Measurements from ENCODE around the gene ADAMTS19.

The ADAMTS19 gene

GRCh38 chr5:129459450-129459776 lies 685 bp upstream of the ADAMTS19 start:
- Histone ChIP-seq H3K4me2 (ENCODE audit: low read length) (peak overlapping the region; percentile 100), H3K27ac (ENCODE audit: low read depth, low read length) (no peak overlapping the region), H3K27me3 (ENCODE audit: insufficient read depth, low read length) (no peaks in the 10 kb centered on the region), H2AFZ (ENCODE audit: insufficient read depth, low read length, poor library complexity) (peak overlapping the region; percentile 76), H3K9ac (ENCODE audit: low read length) (no peak overlapping the region), H2BK12ac (ENCODE audit: low read length) (no peak overlapping the region), H3K4ac (ENCODE audit: low read depth, low read length) (no peak overlapping the region), H3K9me3 (ENCODE audit: insufficient read depth, low read depth, low read length) (no peaks in the 10 kb centered on the region), H3K4me1 (ENCODE audit: control insufficient read depth in 1 of 2, insufficient read depth in 2 of 2, low read length in 2 of 2) (peaks cover 4 to 8% of the 10 kb centered on the region in 2 experiments), H3K4me3 (ENCODE audit: low read depth, low read length) (peak overlapping the region; percentile 78), H4K8ac (ENCODE audit: low read depth, low read length) (peak overlapping the region; percentile 56), H3K79me2 (ENCODE audit: control insufficient read depth, insufficient read depth, low read length, poor library complexity) (no peaks in the 10 kb centered on the region), H3K14ac (ENCODE audit: low read length) (peak overlapping the region; percentile 30), H2AK5ac (ENCODE audit: low read length) (no peak overlapping the region), H3K18ac (ENCODE audit: low read length) (no peak overlapping the region), H3K23ac (ENCODE audit: low read length) (no peak overlapping the region), H3K79me1 (ENCODE audit: low read length) (no peaks in the 10 kb centered on the region), H3K36me3 (ENCODE audit: control insufficient read depth in 1 of 2, insufficient read depth in 2 of 2, low read length in 2 of 2) (no peaks in the 10 kb centered on the region), H2BK120ac (ENCODE audit: insufficient read depth, low read length, poor library complexity) (no peak overlapping the region), H4K12ac (ENCODE audit: low read depth, low read length) (peak overlapping the region; percentile 7), H4K91ac (ENCODE audit: low read depth, low read length) (no peak overlapping the region), H2BK5ac (ENCODE audit: low read depth, low read length, poor library complexity) (no peak overlapping the region)
- DNase-seq = no peak
- no CpG with 5 or more reads among the region's 11 CpGs for WGBS (ENCODE audit: extremely low coverage, insufficient coverage, insufficient read length)

GRCh38 chr5:129460672-129460935 lies 506 bp downstream of the ADAMTS19 start:
- Histone ChIP-seq H3K27me3 (ENCODE audit: insufficient read depth, low read length) (no peaks in the 10 kb centered on the region), H3K4ac (ENCODE audit: low read depth, low read length) (no peak overlapping the region), H4K12ac (ENCODE audit: low read depth, low read length) (no peak overlapping the region), H3K4me1 (ENCODE audit: control insufficient read depth in 1 of 2, insufficient read depth in 2 of 2, low read length in 2 of 2) (peaks cover 4 to 8% of the 10 kb centered on the region in 2 experiments), H2BK120ac (ENCODE audit: insufficient read depth, low read length, poor library complexity) (no peak overlapping the region), H2AK5ac (ENCODE audit: low read length) (no peak overlapping the region), H3K18ac (ENCODE audit: low read length) (no peak overlapping the region), H2BK12ac (ENCODE audit: low read length) (no peak overlapping the region), H3K9me3 (ENCODE audit: insufficient read depth, low read depth, low read length) (no peaks in the 10 kb centered on the region), H2AFZ (ENCODE audit: insufficient read depth, low read length, poor library complexity) (peak overlapping the region; percentile 87), H3K23ac (ENCODE audit: low read length) (no peak overlapping the region), H3K9ac (ENCODE audit: low read length) (no peak overlapping the region), H3K27ac (ENCODE audit: low read depth, low read length) (no peak overlapping the region), H2BK5ac (ENCODE audit: low read depth, low read length, poor library complexity) (no peak overlapping the region), H4K8ac (ENCODE audit: low read depth, low read length) (no peak overlapping the region), H3K4me2 (ENCODE audit: low read length) (peak overlapping the region; percentile 100), H3K4me3 (ENCODE audit: low read depth, low read length) (peak overlapping the region; percentile 66), H3K14ac (ENCODE audit: low read length) (no peak overlapping the region), H3K36me3 (ENCODE audit: control insufficient read depth in 1 of 2, insufficient read depth in 2 of 2, low read length in 2 of 2) (no peaks in the 10 kb centered on the region), H4K91ac (ENCODE audit: low read depth, low read length) (no peak overlapping the region), H3K79me1 (ENCODE audit: low read length) (no peaks in the 10 kb centered on the region), H3K79me2 (ENCODE audit: control insufficient read depth, insufficient read depth, low read length, poor library complexity) (no peaks in the 10 kb centered on the region)
- no CpG with 5 or more reads among the region's 10 CpGs for WGBS (ENCODE audit: extremely low coverage, insufficient coverage, insufficient read length)
- peak in 1 of 2 donors; percentile 21 for DNase-seq

DNA sequence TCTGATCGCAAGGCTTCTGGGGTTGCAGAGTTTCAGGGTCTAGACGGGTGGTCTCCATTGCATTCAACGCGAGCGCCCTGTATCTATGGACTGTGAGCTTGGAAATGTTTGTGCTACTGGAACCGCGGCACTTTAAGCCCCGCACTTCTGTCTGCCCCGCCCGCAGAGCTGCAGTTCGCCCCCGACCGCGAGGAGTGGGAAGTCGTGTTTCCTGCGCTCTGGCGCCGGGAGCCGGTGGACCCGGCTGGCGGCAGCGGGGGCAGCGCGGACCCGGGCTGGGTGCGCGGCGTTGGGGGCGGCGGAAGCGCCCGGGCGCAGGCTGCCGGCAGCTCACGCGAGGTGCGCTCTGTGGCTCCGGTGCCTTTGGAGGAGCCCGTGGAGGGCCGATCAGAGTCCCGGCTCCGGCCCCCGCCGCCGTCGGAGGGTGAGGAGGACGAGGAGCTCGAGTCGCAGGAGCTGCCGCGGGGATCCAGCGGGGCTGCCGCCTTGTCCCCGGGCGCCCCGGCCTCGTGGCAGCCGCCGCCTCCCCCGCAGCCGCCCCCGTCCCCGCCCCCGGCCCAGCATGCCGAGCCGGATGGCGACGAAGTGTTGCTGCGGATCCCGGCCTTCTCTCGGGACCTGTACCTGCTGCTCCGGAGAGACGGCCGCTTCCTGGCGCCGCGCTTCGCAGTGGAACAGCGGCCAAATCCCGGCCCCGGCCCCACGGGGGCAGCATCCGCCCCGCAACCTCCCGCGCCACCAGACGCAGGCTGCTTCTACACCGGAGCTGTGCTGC lies 1.0 kb downstream of the ADAMTS19 start:
- peak; percentile 43 to 44 for DNase-seq
- H2AFZ ChIP-seq (ENCODE audit: insufficient read depth, low read length, poor library complexity) = peak overlapping the region; percentile 87
- no peaks in the 10 kb centered on the region for H3K9me3 ChIP-seq (ENCODE audit: insufficient read depth, low read depth, low read length)
- H3K23ac ChIP-seq (ENCODE audit: low read length) = no peak overlapping the region
- H3K4ac ChIP-seq (ENCODE audit: low read depth, low read length) = peak overlapping the region; percentile 31
- H4K91ac ChIP-seq (ENCODE audit: low read depth, low read length) = no peak overlapping the region
- H4K12ac ChIP-seq (ENCODE audit: low read depth, low read length) = no peak overlapping the region
- no peak overlapping the region for H3K9ac ChIP-seq (ENCODE audit: low read length)
- H2AK5ac ChIP-seq (ENCODE audit: low read length) = no peak overlapping the region
- H2BK5ac ChIP-seq (ENCODE audit: low read depth, low read length, poor library complexity) = no peak overlapping the region
- H3K4me3 ChIP-seq (ENCODE audit: low read depth, low read length) = peak overlapping the region; percentile 66
- no peak overlapping the region for H2BK12ac ChIP-seq (ENCODE audit: low read length)
- no peak overlapping the region for H2BK120ac ChIP-seq (ENCODE audit: insufficient read depth, low read length, poor library complexity)
- H3K27ac ChIP-seq (ENCODE audit: low read depth, low read length) = no peak overlapping the region
- peak overlapping the region; percentile 66 for H4K8ac ChIP-seq (ENCODE audit: low read depth, low read length)
- no peaks in the 10 kb centered on the region for H3K79me1 ChIP-seq (ENCODE audit: low read length)
- peak overlapping the region; percentile 54 for H3K18ac ChIP-seq (ENCODE audit: low read length)
- H3K36me3 ChIP-seq (ENCODE audit: control insufficient read depth in 1 of 2, insufficient read depth in 2 of 2, low read length in 2 of 2) = no peaks in the 10 kb centered on the region
- H3K14ac ChIP-seq (ENCODE audit: low read length) = peak overlapping the region; percentile 13
- H3K4me2 ChIP-seq (ENCODE audit: low read length) = peak overlapping the region; percentile 100
- peaks cover 4 to 8% of the 10 kb centered on the region in 2 experiments for H3K4me1 ChIP-seq (ENCODE audit: control insufficient read depth in 1 of 2, insufficient read depth in 2 of 2, low read length in 2 of 2)
- H3K79me2 ChIP-seq (ENCODE audit: control insufficient read depth, insufficient read depth, low read length, poor library complexity) = no peaks in the 10 kb centered on the region
- H3K27me3 ChIP-seq (ENCODE audit: insufficient read depth, low read length) = no peaks in the 10 kb centered on the region
- no CpG with 5 or more reads among the region's 88 CpGs for WGBS (ENCODE audit: extremely low coverage, insufficient coverage, insufficient read length)

- H3K79me2 ChIP-seq (ENCODE audit: control insufficient read depth, insufficient read depth, low read length, poor library complexity) = no peaks in the 10 kb centered on the region
- WGBS (ENCODE audit: extremely low coverage, insufficient coverage, insufficient read length) = no CpG with 5 or more reads among the region's 13 CpGs
- no peak overlapping the region for H2BK12ac ChIP-seq (ENCODE audit: low read length)
- H4K91ac ChIP-seq (ENCODE audit: low read depth, low read length) = no peak overlapping the region
- peak overlapping the region; percentile 19 for H2AFZ ChIP-seq (ENCODE audit: insufficient read depth, low read length, poor library complexity)
- no peak overlapping the region for H4K12ac ChIP-seq (ENCODE audit: low read depth, low read length)
- H3K9me3 ChIP-seq (ENCODE audit: insufficient read depth, low read depth, low read length) = no peaks in the 10 kb centered on the region
- no peaks in the 10 kb centered on the region for H3K79me1 ChIP-seq (ENCODE audit: low read length)
- no peak overlapping the region for H3K4ac ChIP-seq (ENCODE audit: low read depth, low read length)
- no peak overlapping the region for H2BK5ac ChIP-seq (ENCODE audit: low read depth, low read length, poor library complexity)
- no peak overlapping the region for H3K18ac ChIP-seq (ENCODE audit: low read length)
- H3K4me3 ChIP-seq (ENCODE audit: low read depth, low read length) = peak overlapping the region; percentile 66
- peak overlapping the region; percentile 100 for H3K4me2 ChIP-seq (ENCODE audit: low read length)
- H4K8ac ChIP-seq (ENCODE audit: low read depth, low read length) = no peak overlapping the region
- no peaks in the 10 kb centered on the region for H3K36me3 ChIP-seq (ENCODE audit: control insufficient read depth in 1 of 2, insufficient read depth in 2 of 2, low read length in 2 of 2)
- H3K9ac ChIP-seq (ENCODE audit: low read length) = no peak overlapping the region
- H3K23ac ChIP-seq (ENCODE audit: low read length) = no peak overlapping the region
- H3K27ac ChIP-seq (ENCODE audit: low read depth, low read length) = no peak overlapping the region
- peaks cover 4 to 8% of the 10 kb centered on the region in 2 experiments for H3K4me1 ChIP-seq (ENCODE audit: control insufficient read depth in 1 of 2, insufficient read depth in 2 of 2, low read length in 2 of 2)
- no peak for DNase-seq
- H3K27me3 ChIP-seq (ENCODE audit: insufficient read depth, low read length) = no peaks in the 10 kb centered on the region
- H3K14ac ChIP-seq (ENCODE audit: low read length) = no peak overlapping the region
- no peak overlapping the region for H2AK5ac ChIP-seq (ENCODE audit: low read length)
- H2BK120ac ChIP-seq (ENCODE audit: insufficient read depth, low read length, poor library complexity) = no peak overlapping the region
Observed at GRCh38 chr5:129461711-129462332, 1.7 kb downstream of the ADAMTS19 start.

All from trophoblast cell (in vitro differentiated cells and primary cell).